GDM1 (cell line): Measurements from ENCODE around the gene OTOG.
A peak's percentile ranks its signal among the peaks of the same experiment; 100 is the strongest.

Experiments used
- DNase-seq: peaks from one replicate; lab custom pipeline; 2025; lab: John Stamatoyannopoulos, UW

The OTOG gene

GRCh38 chr11:17585911-17586695 is 39.0 kb downstream of the OTOG start:
- no peak for DNase-seq

GRCh38 chr11:17588166-17588565 is 41.1 kb downstream of the OTOG start:
- no peak for DNase-seq

DNA sequence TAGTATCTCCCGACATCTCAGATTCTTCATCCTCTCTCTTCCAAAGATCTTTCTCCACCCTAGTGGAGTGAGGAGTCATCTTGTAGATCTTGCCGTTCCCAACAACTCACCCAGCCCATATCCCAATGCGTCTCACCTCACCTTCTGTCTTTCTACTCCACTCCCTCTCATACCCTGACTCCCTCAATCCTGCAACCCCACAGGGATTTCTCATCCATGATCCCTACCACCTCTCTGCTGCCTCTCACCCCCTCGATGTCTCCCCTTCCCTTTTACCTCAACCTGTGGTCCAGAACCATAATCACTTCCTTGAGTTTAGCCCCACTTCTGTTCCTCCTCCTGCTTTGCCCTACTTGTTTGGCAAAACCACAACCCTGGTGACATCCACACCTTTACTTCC is 41.7 kb downstream of the OTOG start:
- DNase-seq, result no peak

DNA sequence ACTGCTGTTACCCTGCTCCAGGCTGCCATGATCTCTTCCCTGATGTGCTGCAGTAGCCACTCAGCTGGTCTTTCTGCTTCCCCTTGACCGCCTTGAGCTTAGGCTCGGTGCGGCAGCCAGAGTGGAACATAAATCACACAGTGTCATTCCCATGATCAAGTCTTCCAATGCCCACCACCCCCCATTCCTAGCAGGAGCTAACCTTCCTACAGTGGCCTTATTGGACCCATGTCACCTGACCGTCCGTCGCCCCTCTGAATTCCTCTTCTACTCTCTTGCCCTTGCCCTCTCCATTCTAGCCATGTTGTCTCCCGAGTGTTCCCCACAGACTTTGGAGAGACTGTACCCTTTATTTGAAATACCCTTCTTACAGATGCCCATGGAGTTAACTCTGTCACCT is 43.4 kb downstream of the OTOG start:
- DNase-seq, result no peak

DNA sequence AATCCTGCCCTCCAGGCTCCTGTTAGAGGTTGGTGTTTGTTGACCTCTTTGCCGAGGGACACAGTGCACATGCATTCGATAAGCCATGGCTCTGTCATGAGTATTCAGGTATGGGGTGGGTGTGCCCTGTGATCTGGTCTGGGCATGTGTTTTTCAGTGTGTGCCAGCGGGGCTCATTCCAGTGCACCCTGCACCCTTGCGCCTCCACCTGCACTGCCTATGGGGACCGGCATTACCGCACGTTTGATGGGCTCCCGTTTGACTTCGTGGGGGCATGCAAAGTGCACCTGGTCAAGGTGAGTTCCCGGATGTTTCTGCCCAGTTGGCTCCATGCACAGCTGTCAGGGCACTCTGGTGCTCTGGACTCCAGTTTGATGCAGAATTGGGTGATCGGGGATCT is 44.2 kb downstream of the OTOG start:
- DNase-seq, result no peak

GRCh38 chr11:17593466-17594245 is 46.6 kb downstream of the OTOG start:
- no peak for DNase-seq

GRCh38 chr11:17594686-17595192 is 47.7 kb downstream of the OTOG start:
- no peak for DNase-seq

DNA sequence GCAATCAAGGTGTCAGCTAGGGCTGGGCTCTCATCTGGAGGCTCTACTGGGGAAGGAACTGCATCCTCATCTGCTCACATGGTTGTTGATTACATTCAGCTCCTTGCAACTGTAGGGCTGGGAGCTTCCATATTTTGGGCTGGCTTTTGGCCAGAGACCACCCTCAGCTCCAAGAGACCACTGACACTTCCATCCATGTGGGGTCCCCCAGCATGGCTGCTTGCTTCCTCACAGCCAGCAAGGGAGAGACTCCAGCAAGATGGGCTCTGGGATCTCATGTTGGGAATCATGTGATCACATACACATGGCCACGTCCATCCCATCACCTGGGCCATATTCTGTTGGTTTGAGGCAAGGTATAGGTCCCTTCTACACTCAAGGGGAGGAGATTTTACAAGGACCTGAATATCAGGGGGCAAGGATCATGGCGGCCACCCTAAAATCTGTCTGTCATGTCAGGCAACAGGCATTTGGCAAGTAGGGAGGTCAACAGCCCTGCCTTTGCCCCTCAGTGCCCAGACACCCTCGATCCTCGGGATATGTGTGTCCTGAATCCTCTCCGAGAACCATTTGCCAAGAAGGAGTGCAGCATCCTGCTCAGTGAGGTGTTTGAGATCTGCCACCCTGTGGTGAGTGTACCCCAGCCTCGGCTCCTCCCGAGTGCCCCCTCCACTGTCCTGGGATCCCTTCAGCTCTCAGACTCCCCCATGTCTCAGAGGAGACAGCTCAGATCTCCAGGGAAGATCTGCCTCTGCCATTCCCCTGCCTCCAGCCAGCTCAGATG is 48.7 kb downstream of the OTOG start:
- DNase-seq, result no peak

DNA sequence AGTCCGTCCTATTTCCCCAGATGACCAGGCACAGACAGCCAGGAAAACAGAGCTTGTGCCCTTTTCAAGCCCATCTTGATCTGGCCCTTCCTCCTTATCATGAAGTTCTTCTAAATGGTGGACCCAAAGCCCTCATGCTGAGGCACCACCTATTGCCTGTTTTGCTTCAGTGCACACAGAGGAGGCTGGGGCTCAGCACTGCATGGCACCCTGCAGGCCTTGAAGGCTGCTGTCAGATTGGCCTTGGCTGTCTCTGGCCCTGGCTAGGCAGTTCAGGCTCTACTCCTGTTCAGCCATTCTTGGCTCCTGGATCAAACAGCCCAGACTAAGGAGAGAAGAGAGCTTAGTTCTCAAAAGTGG is 49.2 kb downstream of the OTOG start:
- no peak for DNase-seq

DNA sequence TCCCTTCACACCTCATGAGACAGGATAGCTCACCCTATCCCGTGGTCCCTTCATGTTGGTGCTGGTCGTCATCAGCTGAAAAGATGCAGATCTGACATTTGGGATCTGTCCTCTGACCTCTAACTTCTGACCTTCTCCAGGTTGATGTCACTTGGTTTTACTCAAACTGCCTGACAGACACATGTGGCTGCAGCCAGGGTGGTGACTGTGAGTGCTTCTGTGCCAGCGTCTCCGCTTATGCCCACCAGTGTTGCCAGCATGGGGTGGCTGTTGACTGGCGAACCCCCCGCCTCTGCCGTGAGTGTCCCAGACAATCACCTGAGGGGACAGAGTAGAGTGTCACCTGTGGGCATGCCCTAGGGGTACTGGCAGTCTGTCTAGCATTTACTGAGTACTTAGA is 49.7 kb downstream of the OTOG start:
- DNase-seq, result no peak

DNA sequence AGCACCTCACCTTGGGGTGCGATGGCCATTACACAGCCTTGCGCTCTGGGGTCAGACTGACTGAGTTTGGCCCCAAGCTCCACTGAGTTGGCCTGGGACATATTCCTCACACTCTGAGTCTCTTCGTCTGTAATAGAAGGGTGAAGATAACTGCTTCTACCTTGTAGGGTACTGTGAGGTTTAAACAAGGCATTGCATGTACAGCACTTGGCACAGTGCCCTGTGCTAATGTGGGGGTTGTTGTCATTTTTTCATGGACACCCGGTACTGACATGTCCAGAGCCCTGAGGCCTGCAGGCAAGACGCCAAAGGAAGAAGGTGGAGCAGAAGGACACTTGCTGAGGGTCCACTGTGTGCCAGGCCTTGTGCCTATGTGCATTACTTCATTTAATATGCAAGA is 50.7 kb downstream of the OTOG start:
- DNase-seq, result no peak

DNA sequence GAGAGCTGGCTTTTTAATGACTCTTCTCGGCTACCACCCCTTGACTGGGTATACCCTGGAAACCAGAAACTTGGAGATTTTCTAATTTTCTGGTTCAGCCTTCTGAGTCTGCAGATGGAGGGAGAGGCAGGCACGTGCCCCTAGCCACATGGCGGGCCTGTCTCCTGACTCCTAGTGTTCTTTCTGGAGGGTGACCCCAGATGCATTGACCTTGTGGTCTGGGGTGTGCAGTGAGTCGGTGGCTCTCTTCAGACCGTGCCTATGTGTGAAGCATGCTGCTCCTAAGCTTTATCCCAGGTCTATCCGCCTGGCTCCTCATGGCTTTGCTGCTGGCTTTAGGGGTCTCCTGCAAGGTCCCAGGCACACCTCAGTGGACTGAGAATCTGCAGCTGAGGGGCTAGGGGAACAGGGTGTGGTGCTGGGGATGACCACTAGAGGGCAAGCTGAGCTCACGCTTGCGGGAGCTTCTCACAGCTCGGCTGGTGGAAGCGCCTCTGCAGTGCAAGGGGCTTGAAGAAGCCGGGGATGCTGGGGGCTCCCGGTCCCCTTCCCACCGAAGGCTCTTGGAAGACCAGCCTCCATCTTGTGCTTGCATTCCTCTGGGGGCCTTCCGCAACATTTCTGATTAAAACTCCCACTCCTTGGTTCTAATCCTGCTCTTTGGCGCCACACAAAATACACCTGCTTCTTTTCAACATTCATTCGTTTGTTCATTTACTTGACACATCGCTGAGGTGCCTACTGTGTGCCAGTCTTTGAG is 51.8 kb downstream of the OTOG start:
- peak; percentile 49 for DNase-seq

DNA sequence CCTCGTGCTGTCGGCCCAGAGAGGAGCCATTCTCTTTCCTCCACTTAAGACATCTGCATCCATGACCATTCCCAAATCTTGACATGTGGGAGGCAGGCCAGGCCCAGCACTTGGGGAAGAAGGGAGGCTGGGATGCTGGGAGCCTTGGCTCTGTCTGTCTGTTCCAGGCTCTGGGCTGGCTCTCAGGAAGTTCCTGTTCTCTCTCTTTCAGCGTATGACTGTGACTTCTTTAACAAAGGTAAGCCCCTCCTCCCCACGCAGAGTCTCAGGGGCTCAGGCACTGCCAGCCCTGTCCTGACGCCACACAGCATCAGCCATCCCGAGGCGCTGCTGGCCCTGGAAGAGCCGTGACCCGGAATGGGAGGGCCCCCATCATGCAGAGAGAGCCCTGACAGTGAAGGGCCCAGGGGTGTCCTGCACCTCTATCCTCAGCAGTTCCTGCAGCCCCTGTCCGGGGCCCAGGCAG is 52.4 kb downstream of the OTOG start:
- DNase-seq, result no peak

- DNase-seq, result no peak
These were observed 53.5 kb downstream of the OTOG start for GRCh38 chr11:17600316-17601255.

GRCh38 chr11:17601256-17601671 is 54.2 kb downstream of the OTOG start:
- DNase-seq, result no peak

GRCh38 chr11:17601676-17602075 is 54.6 kb downstream of the OTOG start:
- DNase-seq, result no peak

DNA sequence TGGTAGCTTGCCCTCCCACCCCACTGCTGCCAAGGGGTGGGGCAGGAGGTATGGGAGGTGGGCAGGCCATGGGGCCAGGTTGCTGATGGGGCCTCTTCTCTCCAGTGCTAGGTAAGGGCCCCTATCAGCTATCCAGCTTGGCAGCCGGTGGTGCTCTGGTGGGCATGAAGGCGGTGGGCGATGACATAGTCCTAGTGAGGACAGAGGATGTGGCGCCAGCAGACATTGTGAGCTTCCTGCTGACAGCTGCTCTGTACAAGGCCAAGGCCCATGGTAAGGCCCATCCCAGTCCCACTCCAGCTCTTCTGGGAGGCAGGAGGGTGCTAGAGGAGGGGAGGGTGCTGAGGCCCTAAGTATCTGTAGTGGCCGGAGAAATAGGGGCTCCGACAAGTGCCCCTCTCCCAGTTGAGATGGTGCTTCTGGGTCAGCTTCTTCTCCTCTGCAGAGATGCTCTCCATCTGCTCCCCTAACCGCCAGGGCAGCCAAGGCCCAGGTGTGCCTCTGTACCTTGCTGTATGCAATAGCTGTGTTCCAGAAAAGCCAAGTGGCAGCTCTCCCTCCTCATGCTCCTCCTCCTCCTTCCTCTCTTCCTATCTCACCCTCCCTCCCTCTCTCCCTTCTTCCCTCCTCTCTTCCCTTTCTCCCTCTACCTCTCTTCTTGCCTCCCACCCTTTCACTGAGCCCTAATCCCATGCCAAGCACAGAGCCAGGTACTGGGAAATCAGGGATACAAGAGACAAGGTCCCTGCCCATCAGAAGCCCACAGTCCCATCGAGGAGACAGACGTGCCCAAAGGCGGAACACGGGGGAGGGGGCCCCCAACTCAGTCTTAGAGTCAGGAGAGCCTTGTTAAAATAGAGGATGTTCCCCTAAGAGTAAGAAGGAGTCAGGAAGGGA is 55.3 kb downstream of the OTOG start:
- no peak for DNase-seq

DNA sequence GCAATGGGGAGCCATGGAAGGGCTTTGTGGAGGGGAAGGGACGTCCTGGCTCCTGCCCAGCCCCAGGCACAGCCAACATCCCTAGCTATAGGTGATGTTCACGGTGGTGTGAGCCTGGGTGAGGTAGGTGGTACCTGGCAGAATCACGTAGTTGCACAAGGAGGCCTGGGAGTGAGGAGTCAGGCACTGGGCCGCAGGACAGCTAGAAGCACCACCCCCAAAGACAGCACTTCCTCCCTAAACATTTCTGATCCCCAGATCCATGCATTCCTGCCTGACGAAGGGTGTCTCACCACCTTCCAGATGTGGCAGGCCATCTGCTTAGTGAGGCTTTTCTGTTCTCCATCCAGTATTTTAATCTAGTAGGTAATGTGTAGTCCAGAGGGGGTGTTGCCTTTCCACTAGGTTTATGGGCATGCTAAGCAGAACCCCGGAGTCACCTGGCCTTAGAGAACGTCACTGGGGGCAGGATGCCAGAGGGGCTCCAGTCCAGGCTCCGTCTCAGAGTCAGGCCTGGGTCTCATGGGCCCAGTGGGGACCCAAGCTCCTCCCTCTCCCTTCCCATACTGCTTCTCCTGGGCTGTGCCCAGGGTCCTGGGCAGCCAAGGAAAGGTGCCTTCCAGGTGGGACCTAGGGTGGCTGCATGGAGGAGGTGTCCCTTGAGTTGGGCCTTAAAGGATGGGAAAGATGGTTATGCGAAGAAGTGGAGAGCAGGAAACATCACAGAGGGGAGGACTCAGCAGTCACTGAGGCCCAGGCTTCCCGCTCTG is 56.2 kb downstream of the OTOG start:
- DNase-seq, result no peak
